ENCODE data around the gene RAP2A.

RAP2A gene

GRCh38 chr13:97448503-97449251 lies 14.7 kb downstream of the RAP2A start:
- no peak for DNase-seq (ENCODE audit: low read depth)

GRCh38 chr13:97454699-97455098 lies 20.7 kb downstream of the RAP2A start:
- no peak for DNase-seq (ENCODE audit: low read depth)

GRCh38 chr13:97456047-97456446 lies 22.1 kb downstream of the RAP2A start:
- DNase-seq (ENCODE audit: low read depth) = no peak

GRCh38 chr13:97459215-97459777 lies 25.3 kb downstream of the RAP2A start:
- DNase-seq (ENCODE audit: low read depth) = no peak

- no peak for DNase-seq (ENCODE audit: low read depth)
Observed at GRCh38 chr13:97460004-97460775, 26.2 kb downstream of the RAP2A start.

- DNase-seq (ENCODE audit: low read depth) = no peak
Observed at GRCh38 chr13:97460853-97461252, 26.9 kb downstream of the RAP2A start.

- DNase-seq (ENCODE audit: low read depth) = no peak
Observed at GRCh38 chr13:97464561-97464960, 30.6 kb downstream of the RAP2A start.

- no peak for DNase-seq (ENCODE audit: low read depth)
Observed at GRCh38 chr13:97466722-97467121, 32.8 kb downstream of the RAP2A start.

GRCh38 chr13:97468331-97468730 lies 34.4 kb downstream of the RAP2A start:
- DNase-seq (ENCODE audit: low read depth) = no peak

- no peak for DNase-seq (ENCODE audit: low read depth)
Observed at GRCh38 chr13:97471711-97472110, 37.7 kb downstream of the RAP2A start.

- DNase-seq (ENCODE audit: low read depth) = no peak
Observed at GRCh38 chr13:97474349-97474980, 40.5 kb downstream of the RAP2A start.

GRCh38 chr13:97475011-97475410 lies 41.0 kb downstream of the RAP2A start:
- no peak for DNase-seq (ENCODE audit: low read depth)

- DNase-seq (ENCODE audit: low read depth) = no peak
Observed at GRCh38 chr13:97477844-97478243, 43.9 kb downstream of the RAP2A start.

GRCh38 chr13:97478247-97478646 lies 44.3 kb downstream of the RAP2A start:
- DNase-seq (ENCODE audit: low read depth) = no peak

GRCh38 chr13:97483465-97483864 lies 49.5 kb downstream of the RAP2A start:
- DNase-seq (ENCODE audit: low read depth) = no peak

GRCh38 chr13:97484301-97484700 lies 50.3 kb downstream of the RAP2A start:
- no peak for DNase-seq (ENCODE audit: low read depth)

GRCh38 chr13:97485320-97485719 lies 51.4 kb downstream of the RAP2A start:
- DNase-seq (ENCODE audit: low read depth) = no peak

GRCh38 chr13:97490702-97491307 lies 56.8 kb downstream of the RAP2A start:
- no peak for DNase-seq (ENCODE audit: low read depth)

GRCh38 chr13:97491452-97491851 lies 57.5 kb downstream of the RAP2A start:
- DNase-seq (ENCODE audit: low read depth) = no peak

GRCh38 chr13:97492257-97492656 lies 58.3 kb downstream of the RAP2A start:
- DNase-seq (ENCODE audit: low read depth) = no peak

- DNase-seq (ENCODE audit: low read depth) = no peak
Observed at GRCh38 chr13:97492684-97493371, 58.9 kb downstream of the RAP2A start.

- DNase-seq (ENCODE audit: low read depth) = no peak
Observed at GRCh38 chr13:97493456-97493855, 59.5 kb downstream of the RAP2A start.
